Upper lobe of right lung (tissue), 1 donor: ENCODE measurements around the gene MIPEP. TPM values are rescaled to one million over a fixed set of nuclear protein-coding genes. Genes with fewer than 3 reads are reported as not detected.

Source experiments
- ATAC-seq: fragments of 200-7000 bp; cut with Tn5 transposase; one replicate; pipeline ENCODE4 v1.9.1; 2020; ENCODE audit warnings: mild to moderate bottlenecking, moderate library complexity
- DNase-seq: peaks from one replicate; pipeline ENCODE4 v3.0.0-alpha.2; 2020
- H3K27ac ChIP-seq: fragments of 200-600 bp; one replicate; pipeline ENCODE4 v1.8.0; 2022
- H3K27me3 ChIP-seq: fragments of 200-600 bp; one replicate; pipeline ENCODE4 v1.8.0; 2022; ENCODE audit warnings: mild to moderate bottlenecking
- H3K36me3 ChIP-seq: fragments of 200-600 bp; one replicate; pipeline ENCODE4 v1.8.0; 2022
- H3K4me1 ChIP-seq: fragments of 200-600 bp; one replicate; pipeline ENCODE4 v1.8.0; 2022
- H3K4me3 ChIP-seq: fragments of 200-600 bp; one replicate; pipeline ENCODE4 v1.8.0; 2022; ENCODE audit warnings: mild to moderate bottlenecking
- H3K9me3 ChIP-seq: fragments of 200-600 bp; one replicate; pipeline ENCODE4 v1.8.0; 2022
- intact Hi-C: fragments of 100-400 bp; cut with DNase I; formaldehyde crosslinking; loops from one replicate; pipeline ENCODE4 v1.11.0; 2022
- total RNA-seq: library from RNA; stranded (reverse); fragmentation: NEBNext Ultra II Directional; extraction: Animal tissue kit (Norgen Biotek cat#: 25700); gene quantifications from one replicate; pipeline ENCODE4 v1.2.1, GENCODE V29; 2021
- TF ChIP-seq, protein P1 (sequence below): fragments of 200-600 bp; IDR thresholded peaks from one replicate; pipeline ENCODE4 v1.8.0; 2022; ENCODE audit warnings: antibody characterized with exemption
- donor health status: DM: no; HTN: yes; CAD: no; lungs with severe emphysema.

MIPEP gene
- total RNA-seq, 1 donor from 2014 or later = 13.3 TPM

DNA sequence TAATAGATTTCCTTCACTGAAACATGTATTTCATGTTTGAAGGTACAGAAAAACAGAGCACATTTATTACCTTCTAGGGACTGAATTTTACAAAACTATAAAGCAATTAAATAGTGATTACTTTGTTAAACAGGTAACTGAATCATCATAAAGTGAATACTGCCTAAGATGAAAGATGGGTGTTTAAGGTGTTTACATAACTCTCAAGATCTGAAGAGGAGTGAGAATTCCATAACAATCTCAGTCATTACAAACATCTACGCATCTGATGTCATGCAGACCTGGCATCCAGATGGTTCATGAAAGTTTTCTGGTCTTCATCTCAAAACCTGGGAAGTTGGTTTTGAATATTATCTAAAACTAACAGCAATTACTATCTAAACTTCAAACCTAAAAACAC is 80.4 kb downstream of the MIPEP start:
- H3K4me3 ChIP-seq = no peak overlapping the region
- no peaks in the 10 kb centered on the region for H3K9me3 ChIP-seq
- intact Hi-C loops = no loop called here
- no peak for ATAC-seq
- no peak overlapping the region for H3K27ac ChIP-seq
- H3K36me3 ChIP-seq = no peaks in the 10 kb centered on the region
- no peaks in the 10 kb centered on the region for H3K27me3 ChIP-seq
- H3K4me1 ChIP-seq = peaks cover 5% of the 10 kb centered on the region
- DNase-seq = no peak
- TF ChIP-seq, protein P1, sequence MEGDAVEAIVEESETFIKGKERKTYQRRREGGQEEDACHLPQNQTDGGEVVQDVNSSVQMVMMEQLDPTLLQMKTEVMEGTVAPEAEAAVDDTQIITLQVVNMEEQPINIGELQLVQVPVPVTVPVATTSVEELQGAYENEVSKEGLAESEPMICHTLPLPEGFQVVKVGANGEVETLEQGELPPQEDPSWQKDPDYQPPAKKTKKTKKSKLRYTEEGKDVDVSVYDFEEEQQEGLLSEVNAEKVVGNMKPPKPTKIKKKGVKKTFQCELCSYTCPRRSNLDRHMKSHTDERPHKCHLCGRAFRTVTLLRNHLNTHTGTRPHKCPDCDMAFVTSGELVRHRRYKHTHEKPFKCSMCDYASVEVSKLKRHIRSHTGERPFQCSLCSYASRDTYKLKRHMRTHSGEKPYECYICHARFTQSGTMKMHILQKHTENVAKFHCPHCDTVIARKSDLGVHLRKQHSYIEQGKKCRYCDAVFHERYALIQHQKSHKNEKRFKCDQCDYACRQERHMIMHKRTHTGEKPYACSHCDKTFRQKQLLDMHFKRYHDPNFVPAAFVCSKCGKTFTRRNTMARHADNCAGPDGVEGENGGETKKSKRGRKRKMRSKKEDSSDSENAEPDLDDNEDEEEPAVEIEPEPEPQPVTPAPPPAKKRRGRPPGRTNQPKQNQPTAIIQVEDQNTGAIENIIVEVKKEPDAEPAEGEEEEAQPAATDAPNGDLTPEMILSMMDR = no peak

DNA sequence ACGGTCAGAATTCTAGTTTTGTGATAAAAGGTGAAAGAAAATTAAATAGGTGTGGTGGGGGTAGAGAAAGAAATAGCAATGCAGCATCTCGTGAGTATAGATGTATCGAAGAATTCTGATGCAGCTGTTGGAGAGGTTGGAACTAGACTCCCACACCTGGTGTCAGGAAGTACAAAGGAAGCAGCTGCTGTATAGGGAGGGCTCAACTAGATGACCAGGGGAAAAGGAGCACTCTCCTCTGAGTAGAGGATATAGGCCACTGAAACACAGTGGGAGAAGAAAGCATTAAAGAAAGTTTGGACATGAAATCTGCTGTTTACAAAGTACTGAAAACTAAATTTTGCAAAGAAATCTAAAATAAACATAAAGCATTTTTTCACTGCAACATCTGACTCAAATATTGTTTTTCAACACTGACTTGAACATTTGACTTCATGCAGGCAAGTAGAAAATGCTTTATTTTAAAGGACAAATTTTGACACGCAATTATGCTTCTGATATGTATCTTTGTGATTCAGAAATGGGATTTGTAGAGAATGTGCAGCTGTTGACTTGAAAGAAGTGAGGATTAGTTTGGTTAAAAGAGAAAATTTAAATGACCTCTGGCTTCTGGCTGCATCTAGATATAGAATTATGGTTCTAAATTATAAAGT is 82.2 kb downstream of the MIPEP start:
- no peaks in the 10 kb centered on the region for H3K9me3 ChIP-seq
- H3K27me3 ChIP-seq = no peaks in the 10 kb centered on the region
- ATAC-seq = no peak
- intact Hi-C loops = no loop called here
- no peak overlapping the region for H3K27ac ChIP-seq
- DNase-seq = no peak
- no peak overlapping the region for H3K4me3 ChIP-seq
- TF ChIP-seq, protein P1 = no peak
- H3K36me3 ChIP-seq = no peaks in the 10 kb centered on the region
- peaks cover 5% of the 10 kb centered on the region for H3K4me1 ChIP-seq

DNA sequence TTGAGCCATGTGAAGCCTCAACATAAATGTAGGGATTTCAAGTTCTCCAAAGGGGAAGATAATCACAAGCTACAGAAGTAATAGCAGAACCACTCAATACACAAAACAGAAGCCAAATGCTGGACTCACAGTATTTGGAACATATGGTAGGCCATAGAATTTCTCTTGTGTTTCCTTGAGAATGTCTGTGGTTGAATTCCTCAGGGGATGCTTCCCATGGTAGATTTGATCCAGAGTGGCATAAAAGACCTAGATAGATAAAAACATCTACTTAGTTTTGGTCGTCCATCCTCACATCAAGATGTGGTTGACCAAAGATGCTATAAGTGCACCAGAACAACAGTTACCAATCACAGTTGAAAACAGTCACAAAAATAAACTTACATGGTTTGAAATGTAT is 83.4 kb downstream of the MIPEP start:
- TF ChIP-seq, protein P1 = no peak
- Histone ChIP-seq H3K9me3 (no peaks in the 10 kb centered on the region), H3K27ac (no peak overlapping the region), H3K4me1 (peaks cover 5% of the 10 kb centered on the region), H3K4me3 (no peak overlapping the region), H3K36me3 (no peaks in the 10 kb centered on the region), H3K27me3 (no peaks in the 10 kb centered on the region)
- DNase-seq (no peak), ATAC-seq (no peak)
- intact Hi-C loops = no loop called here

DNA sequence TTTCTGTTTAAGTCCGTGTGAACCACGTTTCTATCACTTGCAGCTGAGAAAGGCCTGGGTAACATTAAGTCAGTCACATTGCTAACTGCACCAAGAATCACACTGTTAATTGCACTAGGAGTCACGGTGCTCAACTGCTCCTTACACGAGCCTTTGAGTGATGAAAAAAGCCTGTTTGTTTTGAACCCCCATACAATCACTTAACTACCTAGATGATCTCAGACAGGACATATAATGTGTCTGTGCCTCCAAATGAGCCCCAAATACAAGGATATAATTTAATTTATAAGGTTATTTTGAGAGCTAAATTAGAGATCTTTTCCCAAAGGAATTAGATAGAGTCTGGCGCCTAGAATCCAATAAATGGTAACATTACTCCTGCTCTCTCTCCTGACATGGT is 84.1 kb downstream of the MIPEP start:
- H3K36me3 ChIP-seq = no peaks in the 10 kb centered on the region
- TF ChIP-seq, protein P1 = no peak
- intact Hi-C loops = no loop called here
- H3K27ac ChIP-seq = no peak overlapping the region
- H3K4me1 ChIP-seq = peaks cover 5% of the 10 kb centered on the region
- no peaks in the 10 kb centered on the region for H3K9me3 ChIP-seq
- no peak for ATAC-seq
- DNase-seq = no peak
- H3K27me3 ChIP-seq = no peaks in the 10 kb centered on the region
- no peak overlapping the region for H3K4me3 ChIP-seq

DNA sequence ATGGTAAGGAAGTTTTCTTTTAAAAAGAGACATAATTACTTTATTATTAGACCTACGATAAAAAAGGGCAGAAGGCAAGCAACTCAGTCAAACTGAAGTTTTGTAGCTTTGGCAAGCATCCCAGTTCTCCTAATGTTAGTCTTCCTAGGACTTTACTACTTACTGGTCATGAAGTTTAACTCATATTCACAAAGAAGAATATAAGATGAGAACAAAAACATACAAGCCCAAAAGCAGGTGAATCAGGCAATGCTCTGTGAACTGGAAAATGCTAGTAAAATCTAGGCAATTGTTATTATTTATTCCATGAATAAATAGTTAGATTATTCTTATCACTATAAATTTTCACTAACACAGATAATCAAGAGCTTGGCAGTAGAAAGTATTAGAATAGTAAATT is 85.0 kb downstream of the MIPEP start:
- peaks cover 5% of the 10 kb centered on the region for H3K4me1 ChIP-seq
- no peaks in the 10 kb centered on the region for H3K27me3 ChIP-seq
- intact Hi-C loops = no loop called here
- H3K27ac ChIP-seq = no peak overlapping the region
- H3K4me3 ChIP-seq = no peak overlapping the region
- H3K36me3 ChIP-seq = no peaks in the 10 kb centered on the region
- DNase-seq = no peak
- TF ChIP-seq, protein P1 = no peak
- H3K9me3 ChIP-seq = no peaks in the 10 kb centered on the region
- no peak for ATAC-seq

DNA sequence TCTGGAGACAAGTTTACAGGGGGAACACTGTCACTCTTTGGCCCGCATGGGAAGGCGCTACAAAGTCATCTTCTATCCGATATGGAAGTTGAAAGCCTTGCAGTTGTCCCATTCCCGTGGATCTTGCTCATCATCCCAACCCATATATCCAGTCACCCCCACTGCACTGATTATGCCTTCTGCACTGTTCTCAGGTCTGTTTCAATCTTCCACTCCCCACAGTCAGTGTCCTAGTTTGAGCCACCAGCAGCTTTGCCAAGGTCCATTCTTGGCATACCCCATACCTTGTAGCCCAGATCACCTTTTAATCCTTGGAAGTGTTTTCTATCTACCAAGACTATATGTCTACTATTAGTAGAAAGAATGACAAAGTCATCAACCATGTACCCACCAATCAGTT is 88.1 kb downstream of the MIPEP start:
- H3K27ac ChIP-seq = no peak overlapping the region

More for the DNA sequence above, 88.1 kb downstream of the MIPEP start:
- no peak for ATAC-seq
- H3K4me1 ChIP-seq = no peaks in the 10 kb centered on the region
- no peaks in the 10 kb centered on the region for H3K9me3 ChIP-seq
- no peak overlapping the region for H3K4me3 ChIP-seq
- no peaks in the 10 kb centered on the region for H3K27me3 ChIP-seq
- DNase-seq = no peak
- TF ChIP-seq, protein P1 = no peak
- no peaks in the 10 kb centered on the region for H3K36me3 ChIP-seq
- intact Hi-C loops = no loop called here
